Bronchial epithelial cell (primary cell): ENCODE results near the gene AHNAK. TPM values are rescaled to one million over a fixed set of nuclear protein-coding genes. Genes with fewer than 3 reads are reported as not detected.

Experiments
- DNase-seq: peaks from one replicate; pipeline ENCODE4 v3.0.0-alpha.2; 2010; ENCODE audit warnings: low read depth
- FAIRE-seq: peaks from 2 replicates; lab custom pipeline; 2011; peaks lifted over from hg19 to GRCh38; lab: Jason Lieb, UNC
- H3K27me3 ChIP-seq: 2 replicates; pipeline ENCODE4 v1.5.1; 2011; ENCODE audit warnings: low read length; ENCODE audit not compliant: control insufficient read depth, insufficient read depth
- H3K36me3 ChIP-seq: 2 replicates; pipeline ENCODE4 v1.5.1; 2011; ENCODE audit warnings: low read length; ENCODE audit not compliant: control insufficient read depth, insufficient read depth
- H3K4me3 ChIP-seq: 2 replicates; pipeline ENCODE4 v1.5.1; 2011; ENCODE audit warnings: mild to moderate bottlenecking, low read depth, low read length, control low read depth
- CTCF ChIP-seq: IDR thresholded peaks from 2 replicates; pipeline ENCODE4 v1.5.1; 2011; ENCODE audit warnings: mild to moderate bottlenecking, moderate library complexity, low read length, control low read depth, inconsistent platforms; ENCODE audit not compliant: insufficient read depth, severe bottlenecking
- total RNA-seq: library from RNA; depleted of rRNA; stranded (reverse); fragments of >200 nt; gene quantifications from 2 replicates; pipeline ENCODE4 v1.2.1, GENCODE V29; 2014

The AHNAK gene
- total RNA-seq, 1 donor from 2014 or later: 354 TPM

GRCh38 chr11:62418136-62418535 lies 128.5 kb downstream of the AHNAK start:
- no peak for FAIRE-seq
- DNase-seq: no peak
- H3K36me3 ChIP-seq: no peaks in the 10 kb centered on the region
- H3K27me3 ChIP-seq: peaks cover 2% of the 10 kb centered on the region
- no peak overlapping the region for H3K4me3 ChIP-seq
- no peak for TF ChIP-seq CTCF

- Histone ChIP-seq H3K4me3 (no peak overlapping the region), H3K36me3 (no peaks in the 10 kb centered on the region), H3K27me3 (no peaks in the 10 kb centered on the region)
- no peak for FAIRE-seq
- no peak for DNase-seq
- no peak for TF ChIP-seq CTCF
Measured at GRCh38 chr11:62416596-62416995, 130.0 kb downstream of the AHNAK start.

- H3K36me3 ChIP-seq: no peaks in the 10 kb centered on the region
- FAIRE-seq (no peak), DNase-seq (peak; percentile 15)
- TF ChIP-seq CTCF: no peak
- H3K4me3 ChIP-seq: no peak overlapping the region
- no peaks in the 10 kb centered on the region for H3K27me3 ChIP-seq
Measured at GRCh38 chr11:62413060-62413696, 133.4 kb downstream of the AHNAK start.

- DNase-seq (no peak), FAIRE-seq (no peak)
- no peaks in the 10 kb centered on the region for H3K27me3 ChIP-seq
Measured at GRCh38 chr11:62411524-62411923, 135.1 kb downstream of the AHNAK start.

GRCh38 chr11:62410972-62411371 lies 135.6 kb downstream of the AHNAK start:
- DNase-seq: peak; percentile 41
- Histone ChIP-seq H3K4me3 (no peak overlapping the region), H3K36me3 (no peaks in the 10 kb centered on the region), H3K27me3 (no peaks in the 10 kb centered on the region)
- TF ChIP-seq CTCF: no peak
- FAIRE-seq: no peak

More at GRCh38 chr11:62411524-62411923, 135.1 kb downstream of the AHNAK start:
- no peaks in the 10 kb centered on the region for H3K36me3 ChIP-seq
- TF ChIP-seq CTCF: no peak
- no peak overlapping the region for H3K4me3 ChIP-seq

- DNase-seq (no peak), FAIRE-seq (no peak)
- TF ChIP-seq CTCF: no peak
- H3K4me3 ChIP-seq: no peak overlapping the region
- no peaks in the 10 kb centered on the region for H3K36me3 ChIP-seq
- no peaks in the 10 kb centered on the region for H3K27me3 ChIP-seq
Measured at GRCh38 chr11:62409831-62410230, 136.8 kb downstream of the AHNAK start.
